Type B pancreatic cell (in vitro differentiated cells): Measurements from ENCODE around the gene CBX7. TPM values are rescaled to one million over a fixed set of nuclear protein-coding genes. Genes with fewer than 3 reads are reported as not detected.

Source experiments
- DNase-seq: peaks from one replicate; pipeline ENCODE4 v3.0.0; 2021; ENCODE audit warnings: mixed read lengths; ENCODE audit not compliant: unreplicated experiment; ENCODE audit errors: extremely low spot score
- H3K27ac Mint-ChIP-seq: 2 replicates; pipeline ENCODE4 v1.8.0; 2021; ENCODE audit warnings: mild to moderate bottlenecking, mixed read lengths
- H3K27me3 Mint-ChIP-seq: 2 replicates; pipeline ENCODE4 v1.8.0; 2021; ENCODE audit warnings: mixed read lengths
- H3K36me3 Mint-ChIP-seq: 2 replicates; pipeline ENCODE4 v1.8.0; 2021; ENCODE audit warnings: mixed read lengths
- H3K4me1 Mint-ChIP-seq: one replicate; pipeline ENCODE4 v1.8.0; 2021; ENCODE audit warnings: mixed read lengths; ENCODE audit not compliant: unreplicated experiment
- H3K4me3 Mint-ChIP-seq: 2 replicates; pipeline ENCODE4 v1.8.0; 2021; ENCODE audit warnings: mild to moderate bottlenecking, mixed read lengths
- H3K9me3 Mint-ChIP-seq: 2 replicates; pipeline ENCODE4 v1.8.0; 2021; ENCODE audit warnings: mixed read lengths
- CTCF ChIP-seq: fragments of 200-600 bp; sonication (generic); conservative IDR thresholded peaks from 2 replicates; pipeline ENCODE4 v1.5.0; 2021; ENCODE audit warnings: antibody characterized with exemption, mild to moderate bottlenecking
- total RNA-seq: library from RNA; stranded (reverse); gene quantifications from 2 replicates; pipeline ENCODE4 v1.2.1, GENCODE V29; 2021; ENCODE audit warnings: low replicate concordance

The CBX7 gene
- total RNA-seq, 1 donor from 2014 or later: 4.8 TPM

GRCh38 chr22:39128508-39128907 lies 24.0 kb downstream of the CBX7 start:
- no peaks in the 10 kb centered on the region for H3K36me3 Mint-ChIP-seq
- no peaks in the 10 kb centered on the region for H3K9me3 Mint-ChIP-seq
- H3K27me3 Mint-ChIP-seq: no peaks in the 10 kb centered on the region
- peaks cover 15% of the 10 kb centered on the region for H3K4me1 Mint-ChIP-seq
- no peak for TF ChIP-seq CTCF
- DNase-seq: no peak
- no peak overlapping the region for H3K27ac Mint-ChIP-seq
- no peak overlapping the region for H3K4me3 Mint-ChIP-seq

DNA sequence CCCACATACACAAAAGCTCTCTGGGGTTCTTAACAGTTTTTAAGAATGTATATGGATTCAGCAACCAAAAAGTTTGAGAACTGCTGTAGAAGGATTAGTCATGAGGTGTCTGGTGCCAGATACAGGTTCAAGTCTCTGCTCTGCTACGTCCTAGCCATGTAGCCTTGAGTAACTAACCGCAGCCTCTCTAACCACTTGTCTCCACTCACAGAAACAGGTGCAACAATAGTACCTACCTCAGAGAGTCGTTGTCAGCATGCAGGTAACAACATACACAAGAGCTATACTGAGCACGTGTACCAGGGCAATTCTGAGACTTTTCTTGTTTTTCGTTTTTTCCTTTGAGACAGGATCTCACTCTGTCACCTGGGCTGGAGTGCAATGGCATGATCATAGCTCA lies 26.9 kb downstream of the CBX7 start:
- peaks cover 11% of the 10 kb centered on the region for H3K4me1 Mint-ChIP-seq
- H3K27ac Mint-ChIP-seq: no peak overlapping the region
- no peaks in the 10 kb centered on the region for H3K27me3 Mint-ChIP-seq
- DNase-seq: no peak
- no peaks in the 10 kb centered on the region for H3K9me3 Mint-ChIP-seq
- no peak overlapping the region for H3K4me3 Mint-ChIP-seq
- no peaks in the 10 kb centered on the region for H3K36me3 Mint-ChIP-seq
- no peak for TF ChIP-seq CTCF

DNA sequence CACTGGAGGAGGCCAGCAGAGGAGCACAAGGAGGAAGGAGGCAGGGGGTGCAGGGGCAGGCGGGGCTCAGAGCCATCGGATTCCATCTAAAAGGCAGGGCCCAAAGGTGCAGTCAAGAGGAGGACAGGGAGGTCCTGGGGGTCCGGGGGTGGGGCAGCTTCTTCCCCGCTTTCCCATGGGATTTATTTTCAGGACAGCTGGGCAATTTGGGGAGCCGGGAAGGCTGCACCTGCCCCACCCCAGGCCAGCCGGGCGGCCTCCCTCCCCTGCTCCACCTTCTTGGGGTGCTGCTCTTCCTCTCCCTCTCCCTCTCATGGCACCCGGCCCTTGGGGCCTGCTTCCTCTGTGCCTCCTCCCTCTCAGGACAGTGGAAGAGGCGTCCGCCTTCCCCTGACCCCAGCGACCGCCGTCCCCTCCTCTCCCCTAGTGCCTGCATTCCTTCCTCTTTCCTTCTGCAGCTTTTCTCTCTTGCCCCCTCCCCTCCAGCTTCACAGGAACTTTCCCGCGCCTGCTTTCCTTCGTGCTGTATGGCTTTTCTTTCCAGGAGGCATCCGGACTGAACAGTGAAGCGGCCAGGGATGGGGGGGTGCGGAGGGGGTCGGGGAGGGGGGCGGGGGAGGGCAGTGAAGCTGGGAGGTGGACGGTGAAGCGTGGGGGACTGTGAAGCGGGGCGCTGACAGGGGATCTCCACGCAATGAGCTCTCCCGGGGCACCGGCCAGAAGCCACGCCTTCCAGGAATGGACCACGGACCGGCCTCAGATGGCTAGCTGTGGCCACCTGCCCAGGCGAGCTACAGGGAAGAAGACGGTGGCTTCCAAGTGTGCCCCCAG lies 28.5 kb downstream of the CBX7 start:
- TF ChIP-seq CTCF: peak; percentile 7
- no peak for DNase-seq
- peaks cover 8% of the 10 kb centered on the region for H3K4me1 Mint-ChIP-seq
- no peak overlapping the region for H3K4me3 Mint-ChIP-seq
- no peaks in the 10 kb centered on the region for H3K27me3 Mint-ChIP-seq
- no peaks in the 10 kb centered on the region for H3K36me3 Mint-ChIP-seq
- H3K9me3 Mint-ChIP-seq: no peaks in the 10 kb centered on the region
- no peak overlapping the region for H3K27ac Mint-ChIP-seq

- peaks cover 1% of the 10 kb centered on the region for H3K27me3 Mint-ChIP-seq
- DNase-seq: no peak
- H3K4me3 Mint-ChIP-seq: no peak overlapping the region
- no peak overlapping the region for H3K27ac Mint-ChIP-seq
- no peaks in the 10 kb centered on the region for H3K36me3 Mint-ChIP-seq
- H3K4me1 Mint-ChIP-seq: peaks cover 10% of the 10 kb centered on the region
- H3K9me3 Mint-ChIP-seq: no peaks in the 10 kb centered on the region
- no peak for TF ChIP-seq CTCF
Observed at GRCh38 chr22:39122772-39123470, 29.6 kb downstream of the CBX7 start.

DNA sequence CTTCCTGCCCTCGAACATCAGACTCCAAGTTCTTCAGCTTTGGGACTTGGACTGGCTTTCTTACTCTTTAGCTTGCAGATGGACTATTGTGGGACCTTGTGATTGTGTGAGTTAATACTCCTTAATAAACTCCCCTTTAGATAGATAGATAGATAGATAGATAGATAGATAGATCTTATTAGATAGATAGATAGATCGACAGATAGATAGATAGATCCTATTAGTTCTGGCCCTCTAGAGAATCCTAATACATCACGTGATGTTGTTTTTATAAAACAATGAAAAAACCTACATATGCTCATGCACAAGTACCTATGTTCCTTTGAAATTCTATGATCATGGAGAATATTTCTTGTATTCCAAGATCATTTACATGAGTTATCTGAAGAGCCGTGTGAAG lies 31.5 kb downstream of the CBX7 start:
- no peak overlapping the region for H3K27ac Mint-ChIP-seq
- H3K4me3 Mint-ChIP-seq: no peak overlapping the region
- DNase-seq: no peak
- peaks cover 14% of the 10 kb centered on the region for H3K4me1 Mint-ChIP-seq
- no peak for TF ChIP-seq CTCF
- H3K9me3 Mint-ChIP-seq: no peaks in the 10 kb centered on the region
- H3K27me3 Mint-ChIP-seq: peaks cover 4% of the 10 kb centered on the region
- H3K36me3 Mint-ChIP-seq: no peaks in the 10 kb centered on the region
